HepG2 (cell line): Measurements from ENCODE around the gene SH2D6.

Source experiments
- REL ChIP-seq: sonication (generic); formaldehyde crosslinking; conservative IDR thresholded peaks from 2 replicates; pipeline ENCODE4 v1.8.0; 2022; ENCODE audit warnings: mild to moderate bottlenecking, missing genetic modification reagents, moderate library complexity
- TF ChIP-seq, protein P1 (sequence below): sonication (generic); formaldehyde crosslinking; IDR thresholded peaks from 2 replicates; pipeline ENCODE4 v1.5.0; 2020; ENCODE audit warnings: mild to moderate bottlenecking, missing genetic modification reagents, moderate library complexity

DNA sequence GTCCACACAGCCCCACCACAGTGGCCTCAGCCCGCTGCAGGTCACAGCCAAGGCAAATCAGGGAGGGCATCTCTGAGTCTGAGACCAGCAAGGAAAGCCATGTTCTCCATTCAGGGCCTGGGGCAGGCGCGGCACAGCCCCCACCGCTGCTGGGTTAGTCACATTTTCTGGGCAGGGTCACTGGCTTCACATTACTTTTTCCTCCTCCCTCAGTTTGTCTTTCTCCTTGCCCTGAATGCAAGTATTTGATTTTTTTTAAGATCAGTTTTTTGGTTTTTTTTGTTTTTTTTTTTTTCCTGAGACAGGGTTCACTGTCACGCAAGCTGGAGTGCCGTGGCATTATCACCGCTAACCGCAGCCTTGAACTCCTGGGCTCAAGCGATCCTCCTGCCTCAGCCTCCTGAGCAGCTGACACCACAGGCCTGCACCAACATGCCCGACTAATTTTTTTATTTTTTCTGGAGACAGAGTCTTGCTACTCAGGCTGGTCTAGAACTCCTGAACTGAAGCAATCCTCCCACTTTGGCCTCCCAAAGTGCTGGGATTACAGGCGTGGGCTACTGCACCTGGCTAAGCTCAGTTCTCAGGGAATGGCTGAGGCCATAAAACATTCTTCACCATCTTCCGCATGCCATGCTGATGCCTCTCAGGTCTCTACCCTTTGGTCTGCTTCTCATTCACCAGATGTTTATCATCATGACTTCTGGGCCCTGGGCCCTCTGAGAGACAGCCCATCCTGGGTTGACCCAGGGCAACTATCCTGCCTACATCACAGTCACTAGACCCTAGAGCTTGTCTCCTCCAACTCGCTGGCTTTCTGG is 7.7 kb upstream of the SH2D6 start:
- TF ChIP-seq, protein P1, sequence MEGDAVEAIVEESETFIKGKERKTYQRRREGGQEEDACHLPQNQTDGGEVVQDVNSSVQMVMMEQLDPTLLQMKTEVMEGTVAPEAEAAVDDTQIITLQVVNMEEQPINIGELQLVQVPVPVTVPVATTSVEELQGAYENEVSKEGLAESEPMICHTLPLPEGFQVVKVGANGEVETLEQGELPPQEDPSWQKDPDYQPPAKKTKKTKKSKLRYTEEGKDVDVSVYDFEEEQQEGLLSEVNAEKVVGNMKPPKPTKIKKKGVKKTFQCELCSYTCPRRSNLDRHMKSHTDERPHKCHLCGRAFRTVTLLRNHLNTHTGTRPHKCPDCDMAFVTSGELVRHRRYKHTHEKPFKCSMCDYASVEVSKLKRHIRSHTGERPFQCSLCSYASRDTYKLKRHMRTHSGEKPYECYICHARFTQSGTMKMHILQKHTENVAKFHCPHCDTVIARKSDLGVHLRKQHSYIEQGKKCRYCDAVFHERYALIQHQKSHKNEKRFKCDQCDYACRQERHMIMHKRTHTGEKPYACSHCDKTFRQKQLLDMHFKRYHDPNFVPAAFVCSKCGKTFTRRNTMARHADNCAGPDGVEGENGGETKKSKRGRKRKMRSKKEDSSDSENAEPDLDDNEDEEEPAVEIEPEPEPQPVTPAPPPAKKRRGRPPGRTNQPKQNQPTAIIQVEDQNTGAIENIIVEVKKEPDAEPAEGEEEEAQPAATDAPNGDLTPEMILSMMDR (CRISPR knock-in tag), result no peak
- no peak for TF ChIP-seq REL
